HPDE6-E6E7 (cell line): ENCODE data around the gene ZNF513.
A peak's percentile ranks its signal among the peaks of the same experiment; 100 is the strongest.
"Not testable (repeated sequence)": the region's sequence is repeated elsewhere in the genome, so short reads cannot be mapped to it uniquely, and the experiment has no call there.

Experiments used
- DNase-seq: peaks from one replicate; pipeline ENCODE4 v3.0.0; 2011; ENCODE audit warnings: missing footprints; ENCODE audit errors: extremely low spot score

ZNF513 gene

GRCh38 chr2:27380626-27381545 lies at the start of gene ZNF513:
TSS of gene ZNF513 (minus strand) at chr2:27380734. CDS start at chr2:27380526, 208 bp downstream.
- DNase-seq: peak; percentile 98

GRCh38 chr2:27428978-27429541 lies 48.5 kb upstream of the ZNF513 start:
- peak; percentile 83 for DNase-seq

GRCh38 chr2:27428213-27428977 lies 47.9 kb upstream of the ZNF513 start, which contains the start of gene NRBP1:
TSS of gene NRBP1 (plus strand) at chr2:27428631. CDS start at chr2:27433274, 4,643 bp downstream.
- DNase-seq: peak; percentile 86

GRCh38 chr2:27427863-27428212 lies 47.3 kb upstream of the ZNF513 start:
- DNase-seq: no peak

GRCh38 chr2:27425039-27425438 lies 44.5 kb upstream of the ZNF513 start:
- not testable (repeated sequence) for DNase-seq

- no peak for DNase-seq
These were observed 42.4 kb upstream of the ZNF513 start for GRCh38 chr2:27422958-27423357.

- DNase-seq: no peak
These were observed 41.2 kb upstream of the ZNF513 start for GRCh38 chr2:27421660-27422250.

- DNase-seq: no peak
These were observed 40.5 kb upstream of the ZNF513 start for GRCh38 chr2:27420996-27421395.

GRCh38 chr2:27416151-27416550 lies 35.6 kb upstream of the ZNF513 start:
- no peak for DNase-seq

GRCh38 chr2:27412419-27413152 lies 32.1 kb upstream of the ZNF513 start:
- no peak for DNase-seq

GRCh38 chr2:27409321-27410073 lies 29.0 kb upstream of the ZNF513 start, which contains the start of gene PPM1G:
TSS of gene PPM1G (minus strand) at chr2:27409591. CDS start at chr2:27409422, 169 bp downstream.
- DNase-seq: peak; percentile 87

GRCh38 chr2:27408601-27409320 lies 28.2 kb upstream of the ZNF513 start:
- DNase-seq: peak; percentile 14

- peak; percentile 38 for DNase-seq
These were observed 27.4 kb upstream of the ZNF513 start for GRCh38 chr2:27407798-27408491.

- DNase-seq: no peak
These were observed 20.0 kb upstream of the ZNF513 start for GRCh38 chr2:27400348-27401135.

GRCh38 chr2:27398962-27399361 lies 18.4 kb upstream of the ZNF513 start:
- no peak for DNase-seq

- no peak for DNase-seq
These were observed 12.7 kb upstream of the ZNF513 start for GRCh38 chr2:27393225-27393624.

GRCh38 chr2:27390822-27391679 lies 10.5 kb upstream of the ZNF513 start:
- DNase-seq: no peak
